Keratinocyte (primary cell): ENCODE results near the gene MDGA2.

Source experiments
- EZH2 ChIP-seq: IDR thresholded peaks from one replicate; pipeline ENCODE4 v1.6.1; 2012; ENCODE audit warnings: inconsistent platforms, mild to moderate bottlenecking, low read length, moderate library complexity
- TF ChIP-seq, protein P1 (sequence below), 3 experiments: IDR thresholded peaks in 1 of 3; conservative IDR thresholded peaks in 1 of 3; optimal IDR thresholded peaks in 1 of 3; 2 replicates in 2 of 3; 3 replicates in 1 of 3; pipeline versions ENCODE3 to v1.5.1; 2011; ENCODE audit warnings: low read length in 3 of 3, mild to moderate bottlenecking in 3 of 3, moderate library complexity in 2 of 3, control low read depth in 1 of 3, inconsistent platforms in 1 of 3; ENCODE audit not compliant: insufficient read depth in 2 of 3; ENCODE audit errors: extremely low read depth in 1 of 3

DNA sequence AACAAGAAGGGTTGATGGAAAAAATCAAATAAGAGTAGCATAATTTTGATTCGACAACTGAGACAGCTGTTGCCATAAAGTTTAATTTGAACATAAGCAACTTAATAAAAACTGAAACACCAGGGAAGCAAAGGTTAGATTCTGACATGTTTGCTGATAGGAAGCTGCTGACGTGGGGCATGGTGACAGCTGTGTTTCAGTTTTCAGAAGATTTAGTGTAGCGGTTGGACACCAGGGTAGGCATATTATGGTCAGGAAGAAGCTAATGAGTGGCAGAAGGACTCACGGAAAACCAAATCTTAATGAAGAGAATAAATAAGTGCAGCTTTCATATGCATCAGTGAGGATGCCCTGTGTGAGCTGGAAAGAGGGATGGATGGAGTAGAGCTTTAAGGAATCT is 687.1 kb downstream of the MDGA2 start:
- TF ChIP-seq, protein P1, sequence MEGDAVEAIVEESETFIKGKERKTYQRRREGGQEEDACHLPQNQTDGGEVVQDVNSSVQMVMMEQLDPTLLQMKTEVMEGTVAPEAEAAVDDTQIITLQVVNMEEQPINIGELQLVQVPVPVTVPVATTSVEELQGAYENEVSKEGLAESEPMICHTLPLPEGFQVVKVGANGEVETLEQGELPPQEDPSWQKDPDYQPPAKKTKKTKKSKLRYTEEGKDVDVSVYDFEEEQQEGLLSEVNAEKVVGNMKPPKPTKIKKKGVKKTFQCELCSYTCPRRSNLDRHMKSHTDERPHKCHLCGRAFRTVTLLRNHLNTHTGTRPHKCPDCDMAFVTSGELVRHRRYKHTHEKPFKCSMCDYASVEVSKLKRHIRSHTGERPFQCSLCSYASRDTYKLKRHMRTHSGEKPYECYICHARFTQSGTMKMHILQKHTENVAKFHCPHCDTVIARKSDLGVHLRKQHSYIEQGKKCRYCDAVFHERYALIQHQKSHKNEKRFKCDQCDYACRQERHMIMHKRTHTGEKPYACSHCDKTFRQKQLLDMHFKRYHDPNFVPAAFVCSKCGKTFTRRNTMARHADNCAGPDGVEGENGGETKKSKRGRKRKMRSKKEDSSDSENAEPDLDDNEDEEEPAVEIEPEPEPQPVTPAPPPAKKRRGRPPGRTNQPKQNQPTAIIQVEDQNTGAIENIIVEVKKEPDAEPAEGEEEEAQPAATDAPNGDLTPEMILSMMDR (optimal IDR thresholded peaks at IDR 0.05 in 1 of 3, IDR thresholded peaks at IDR 0.05 in 1 of 3, conservative IDR thresholded peaks at IDR 0.05 in 1 of 3; ENCODE audit: extremely low read depth in 1 of 3, insufficient read depth in 2 of 3, low read length in 3 of 3) = no peak
- no peak for TF ChIP-seq EZH2
